CD8-positive, alpha-beta memory T cell (primary cell): ENCODE results near the gene TXLNB. TPM values are rescaled to one million over a fixed set of nuclear protein-coding genes. Genes with fewer than 3 reads are reported as not detected.

Source experiments
- CTCF ChIA-PET: fragments of 350-600 bp; sonication (Branson Sonifier 250); formaldehyde crosslinking; loops from one replicate; lab custom pipeline; 2021; ENCODE audit warnings: antibody characterized with exemption; lab: Charles Lee
- POLR2A ChIA-PET: fragments of 350-600 bp; sonication (Branson Sonifier 250); formaldehyde crosslinking; loops from one replicate; lab custom pipeline; 2021; ENCODE audit warnings: antibody characterized with exemption; lab: Charles Lee
- DNase-seq, 5 donors: peaks; one replicate each; pipeline versions ENCODE4 v3.0.0 to v3.0.0-alpha.2; 2020 to 2022; ENCODE audit warnings: mixed read lengths in 1 of 5
- H3K27ac ChIP-seq: one replicate; pipeline ENCODE4 v1.7.0; 2013; ENCODE audit warnings: low read depth, mild to moderate bottlenecking, low read length, moderate library complexity
- H3K27me3 ChIP-seq: 2 replicates; pipeline ENCODE4 v1.7.0; 2013; ENCODE audit warnings: low read length, mild to moderate bottlenecking; ENCODE audit not compliant: insufficient read depth, poor library complexity, severe bottlenecking
- H3K36me3 ChIP-seq: 2 replicates; pipeline ENCODE4 v1.7.0; 2013; ENCODE audit warnings: mild to moderate bottlenecking, low read length, moderate library complexity; ENCODE audit not compliant: insufficient read depth
- H3K4me1 ChIP-seq: 2 replicates; pipeline ENCODE4 v1.7.0; 2013; ENCODE audit warnings: mild to moderate bottlenecking, low read length, moderate library complexity; ENCODE audit not compliant: insufficient read depth
- H3K4me3 ChIP-seq: 2 replicates; pipeline ENCODE4 v1.7.0; 2013; ENCODE audit warnings: mild to moderate bottlenecking, low read length
- H3K9me3 ChIP-seq: 2 replicates; pipeline ENCODE4 v1.7.0; 2013; ENCODE audit warnings: mild to moderate bottlenecking, low read length
- H3K27ac Mint-ChIP-seq, 8 donors: one replicate each; pipeline ENCODE4 v1.8.0; 2020 to 2021; ENCODE audit warnings: mixed read lengths in 8 of 8, mild to moderate bottlenecking in 6 of 8, inconsistent platforms in 3 of 8, moderate library complexity in 3 of 8
- H3K27me3 Mint-ChIP-seq, 2 donors: one replicate each; pipeline ENCODE4 v1.8.0; 2020 to 2021; ENCODE audit warnings: mixed read lengths in 2 of 2, mild to moderate bottlenecking in 1 of 2, moderate library complexity in 1 of 2
- H3K36me3 Mint-ChIP-seq, 3 donors: one replicate each; pipeline ENCODE4 v1.8.0; 2020 to 2021; ENCODE audit warnings: mixed read lengths in 3 of 3, inconsistent platforms in 1 of 3, mild to moderate bottlenecking in 1 of 3
- H3K4me1 Mint-ChIP-seq, 3 donors: one replicate each; pipeline ENCODE4 v1.8.0; 2020 to 2021; ENCODE audit warnings: mixed read lengths in 3 of 3, inconsistent platforms in 1 of 3, mild to moderate bottlenecking in 1 of 3
- H3K4me3 Mint-ChIP-seq, 7 donors: one replicate each; pipeline ENCODE4 v1.8.0; 2020 to 2021; ENCODE audit warnings: mixed read lengths in 7 of 7, mild to moderate bottlenecking in 6 of 7, moderate library complexity in 4 of 7, inconsistent platforms in 2 of 7
- H3K9me3 Mint-ChIP-seq, 5 donors: one replicate each; pipeline ENCODE4 v1.8.0; 2020 to 2022; ENCODE audit warnings: mixed read lengths in 5 of 5, mild to moderate bottlenecking in 3 of 5, moderate library complexity in 2 of 5, inconsistent platforms in 1 of 5
- polyA plus RNA-seq: library from polyadenylated mRNA; unstranded; fragments of 300-500 nt; fragmentation: Illumina TruSeq; gene quantifications from one replicate; pipeline ENCODE4 v1.2.3, GENCODE V29; 2021
- total RNA-seq, 2 experiments: library from RNA; stranded (reverse); gene quantifications; one replicate each; pipeline ENCODE4 v1.2.3, GENCODE V29; 2021

Gene TXLNB
- total and polyA plus RNA-seq, 3 experiments from 2014 or later: 0.13 to 0.47 (median 0.35) TPM

DNA sequence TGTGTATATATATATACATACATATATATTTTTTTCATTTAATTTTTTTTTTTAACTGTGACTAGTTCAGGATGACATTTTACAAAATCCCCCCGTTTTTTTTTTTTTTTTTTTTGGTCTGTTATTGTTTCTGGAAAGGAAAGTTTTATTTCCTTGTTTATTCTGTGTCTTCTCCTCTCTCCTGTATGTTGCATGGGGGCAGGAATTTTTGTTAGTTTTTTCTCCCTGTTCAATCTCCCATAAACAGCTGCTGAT is 32.4 kb upstream of the TXLNB start:
- Mint-ChIP-seq H3K4me3 (peak overlapping the region; percentile 69 to 94 (median 88)), H3K27me3 (peaks cover 0 to 2% of the 10 kb centered on the region in 2 donors), H3K9me3 (no peaks in the 10 kb centered on the region), H3K4me1 (peaks cover 34 to 46% (median 44%) of the 10 kb centered on the region in 3 donors), H3K27ac (peak overlapping the region in 7 of 8 donors; percentile 95 to 99 (median 98)), H3K36me3 (peaks cover 0 to 6% (median 5%) of the 10 kb centered on the region in 3 donors)
- H3K36me3 ChIP-seq: no peaks in the 10 kb centered on the region
- ChIA-PET CTCF (interaction anchor here (0.7 to 2.3 kb wide), 11 partner anchors 12 to 271 kb away, joined by 3 to 10 read pairs (median 3); partner anchors contain the start of genes CITED2 and TXLNB), POLR2A (interaction anchor here (0.7 to 2.1 kb wide), 6 partner anchors 22 to 190 kb away, joined by 3 to 35 read pairs (median 6); partner anchors contain the start of genes CITED2 and TXLNB)
- peaks cover 32% of the 10 kb centered on the region for H3K4me1 ChIP-seq
- no peaks in the 10 kb centered on the region for H3K27me3 ChIP-seq
- H3K27ac ChIP-seq: peak overlapping the region; percentile 94
- no peaks in the 10 kb centered on the region for H3K9me3 ChIP-seq
- DNase-seq: no peak
- no peak overlapping the region for H3K4me3 ChIP-seq

DNA sequence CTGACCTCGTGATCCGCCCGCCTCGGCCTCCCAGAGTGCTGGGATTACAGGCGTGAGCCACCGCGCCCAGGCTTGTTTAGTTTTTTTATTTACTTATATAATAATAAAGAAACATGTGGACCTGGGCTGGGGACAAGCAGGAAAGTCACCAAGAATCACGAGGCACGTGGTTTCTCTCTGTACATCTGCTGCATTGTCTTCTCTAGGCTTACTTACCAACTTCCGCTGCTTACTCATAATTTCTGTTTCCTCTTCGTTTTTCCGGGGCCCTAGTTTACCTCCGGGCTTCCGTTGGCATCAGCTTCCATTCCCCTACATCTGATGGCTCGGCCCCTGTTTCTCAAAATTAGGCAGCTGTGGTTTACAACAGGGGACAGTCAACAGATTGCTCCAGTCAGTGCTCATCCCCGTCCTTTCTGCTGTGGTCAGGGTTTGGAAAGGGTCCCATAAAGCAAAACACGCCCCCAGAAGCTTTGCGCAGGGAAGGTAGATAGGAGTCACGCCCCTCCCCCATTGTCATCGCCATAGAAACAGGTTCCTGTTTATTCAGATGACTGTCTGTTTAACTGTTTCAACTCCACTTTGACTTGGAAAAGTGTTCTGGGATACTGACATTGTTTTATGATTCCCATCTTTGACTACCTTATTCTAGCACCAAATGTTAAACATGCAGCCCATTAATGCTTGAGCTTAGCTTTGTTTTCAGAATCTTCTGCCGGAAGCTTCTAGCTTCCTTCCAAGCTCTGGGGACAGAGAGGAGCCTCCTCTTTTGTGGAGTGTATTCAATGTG is 31.9 kb upstream of the TXLNB start:
- peak overlapping the region; percentile 86 for H3K4me3 ChIP-seq
- H3K4me1 ChIP-seq: peaks cover 32% of the 10 kb centered on the region
- H3K27ac Mint-ChIP-seq: peak overlapping the region; percentile 95 to 99 (median 98)
- H3K9me3 Mint-ChIP-seq: no peaks in the 10 kb centered on the region
- peaks cover 0 to 2% of the 10 kb centered on the region in 2 donors for H3K27me3 Mint-ChIP-seq
- ChIA-PET CTCF (interaction anchor here (0.7 to 2.3 kb wide), 11 partner anchors 13 to 272 kb away, joined by 3 to 10 read pairs (median 3); partner anchors contain the start of genes CITED2 and TXLNB), POLR2A (interaction anchor here (0.6 to 2.1 kb wide), 7 partner anchors 21 to 187 kb away, joined by 3 to 35 read pairs (median 5); partner anchors contain the start of genes CITED2 and TXLNB)
- H3K36me3 Mint-ChIP-seq: peaks cover 0 to 6% (median 5%) of the 10 kb centered on the region in 3 donors
- peak overlapping the region; percentile 94 for H3K27ac ChIP-seq
- DNase-seq: peak; percentile 63 to 90 (median 85)
- no peaks in the 10 kb centered on the region for H3K36me3 ChIP-seq
- no peaks in the 10 kb centered on the region for H3K27me3 ChIP-seq
- peak overlapping the region; percentile 69 to 94 (median 88) for H3K4me3 Mint-ChIP-seq
- H3K4me1 Mint-ChIP-seq: peaks cover 34 to 46% (median 44%) of the 10 kb centered on the region in 3 donors
- no peaks in the 10 kb centered on the region for H3K9me3 ChIP-seq

DNA sequence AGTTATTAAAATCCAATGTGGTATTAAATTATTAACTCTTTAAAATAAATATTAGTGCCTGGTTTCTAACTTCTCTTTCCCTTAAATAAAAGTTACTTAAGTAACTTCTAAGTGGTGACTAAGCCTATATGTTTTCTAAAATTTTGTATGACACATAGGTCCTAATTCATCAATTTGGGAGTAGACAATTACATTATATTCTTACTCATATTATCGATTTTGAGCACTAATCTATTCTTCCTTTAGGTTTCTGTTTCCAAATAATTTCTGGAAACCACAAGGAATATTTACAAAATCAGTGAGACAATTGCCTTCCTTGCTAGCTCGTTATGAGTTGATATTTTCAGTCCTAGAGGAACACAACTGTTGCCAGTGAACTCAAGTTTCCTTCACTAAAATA is 28.3 kb upstream of the TXLNB start:
- Mint-ChIP-seq H3K36me3 (peaks cover 0 to 9% (median 0%) of the 10 kb centered on the region in 3 donors), H3K27me3 (peaks cover 0 to 2% of the 10 kb centered on the region in 2 donors), H3K27ac (peak overlapping the region in 1 of 8 donors; percentile 55), H3K4me3 (no peak overlapping the region), H3K9me3 (peaks cover 0 to 4% (median 3%) of the 10 kb centered on the region in 5 donors), H3K4me1 (peaks cover 27 to 42% (median 39%) of the 10 kb centered on the region in 3 donors)
- Histone ChIP-seq H3K36me3 (no peaks in the 10 kb centered on the region), H3K27me3 (no peaks in the 10 kb centered on the region), H3K4me1 (peaks cover 24% of the 10 kb centered on the region), H3K27ac (no peak overlapping the region), H3K4me3 (no peak overlapping the region), H3K9me3 (no peaks in the 10 kb centered on the region)
- POLR2A ChIA-PET: no interaction called here
- no peak for DNase-seq
- CTCF ChIA-PET: no interaction called here

DNA sequence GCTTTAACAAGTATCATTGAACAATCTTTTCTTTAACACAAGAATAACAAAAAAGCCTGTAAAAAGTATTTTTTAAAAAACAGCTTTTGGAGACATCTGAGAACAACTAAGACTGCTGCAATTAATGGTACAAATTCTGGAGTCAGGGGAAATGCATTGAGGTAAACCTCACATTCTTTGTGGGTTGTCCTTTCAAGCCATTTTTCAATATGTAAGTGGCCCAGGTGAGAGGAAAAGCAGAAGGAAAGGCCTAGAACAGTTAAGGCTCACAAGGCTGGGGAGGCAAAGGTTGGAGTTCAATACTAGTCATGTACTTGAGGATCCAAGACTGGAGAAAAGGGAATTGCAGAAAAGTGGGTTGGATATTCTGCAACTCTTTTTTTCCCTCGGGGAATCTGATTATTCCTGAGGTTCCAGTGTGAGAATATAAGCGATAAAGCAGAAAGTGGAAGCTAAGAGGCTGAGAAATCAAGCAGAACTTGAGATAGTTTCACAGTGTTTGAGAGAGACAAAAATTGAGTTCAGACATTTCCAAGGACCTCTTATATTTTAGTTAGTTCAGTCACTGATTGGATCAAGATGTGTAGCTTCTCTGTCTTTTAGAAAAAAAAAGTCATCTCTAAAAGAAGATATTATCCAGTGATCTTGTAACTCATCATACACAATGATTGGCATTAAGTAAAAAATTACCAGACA is 25.0 kb upstream of the TXLNB start:
- Histone ChIP-seq H3K27ac (no peak overlapping the region), H3K9me3 (no peaks in the 10 kb centered on the region), H3K4me1 (no peaks in the 10 kb centered on the region), H3K36me3 (no peaks in the 10 kb centered on the region), H3K4me3 (no peak overlapping the region), H3K27me3 (no peaks in the 10 kb centered on the region)
- DNase-seq: no peak
- H3K4me1 Mint-ChIP-seq: peaks cover 6 to 20% (median 12%) of the 10 kb centered on the region in 3 donors
- ChIA-PET POLR2A (no interaction called here), CTCF (no interaction called here)
- H3K27ac Mint-ChIP-seq: peak overlapping the region in 1 of 8 donors; percentile 64
- H3K4me3 Mint-ChIP-seq: no peak overlapping the region
- H3K27me3 Mint-ChIP-seq: peaks cover 0 to 2% of the 10 kb centered on the region in 2 donors
- H3K36me3 Mint-ChIP-seq: peaks cover 0 to 4% (median 0%) of the 10 kb centered on the region in 3 donors
- peaks cover 0 to 4% (median 3%) of the 10 kb centered on the region in 5 donors for H3K9me3 Mint-ChIP-seq

DNA sequence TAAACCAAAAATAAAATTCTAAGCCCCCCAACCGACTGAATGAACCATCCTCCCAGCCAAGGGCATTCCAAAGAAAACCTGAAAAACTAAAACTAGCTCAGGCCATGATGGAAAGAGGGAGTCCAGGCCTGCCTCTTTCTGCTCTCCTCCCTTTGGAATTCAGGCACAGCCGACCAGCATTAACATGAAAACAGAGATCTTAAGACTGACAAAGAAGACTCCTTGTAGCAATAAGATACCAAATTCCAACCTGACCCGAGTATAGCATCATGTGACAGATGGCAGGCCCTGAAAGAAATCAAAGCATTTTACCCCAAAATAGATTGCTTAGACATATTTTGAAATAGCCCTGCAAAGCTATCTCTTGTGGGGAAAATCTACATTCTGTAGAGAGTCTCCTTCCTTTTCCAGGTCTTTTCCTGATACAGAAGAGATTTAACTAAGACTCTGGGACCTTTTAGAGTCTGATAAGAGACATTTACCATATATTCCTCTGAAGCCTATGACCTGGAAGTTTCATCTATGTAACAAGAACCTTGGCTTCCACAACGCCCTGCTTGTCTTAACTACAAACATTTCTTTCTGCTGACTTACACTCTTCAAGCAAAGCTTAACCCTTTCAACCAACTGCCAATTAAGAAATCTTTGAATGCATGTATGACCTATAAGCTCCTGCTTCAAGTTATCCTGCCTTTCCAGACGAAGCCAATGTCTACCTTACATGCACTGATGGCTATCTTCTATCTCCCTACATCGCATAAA is 22.2 kb upstream of the TXLNB start:
- Mint-ChIP-seq H3K4me1 (peaks cover 9 to 26% (median 18%) of the 10 kb centered on the region in 3 donors), H3K27ac (peak overlapping the region in 2 of 8 donors; percentile 54 to 57), H3K4me3 (no peak overlapping the region), H3K27me3 (peaks cover 0 to 2% of the 10 kb centered on the region in 2 donors), H3K36me3 (peaks cover 0 to 9% (median 0%) of the 10 kb centered on the region in 3 donors), H3K9me3 (peaks cover 0 to 4% (median 3%) of the 10 kb centered on the region in 5 donors)
- no peaks in the 10 kb centered on the region for H3K9me3 ChIP-seq
- POLR2A ChIA-PET: no interaction called here
- CTCF ChIA-PET: interaction anchor here (0.9 to 3.7 kb wide), 2 partner anchors 12 to 22 kb away, joined by 3 to 15 read pairs; partner anchors contain the start of gene TXLNB
- no peaks in the 10 kb centered on the region for H3K27me3 ChIP-seq
- H3K4me1 ChIP-seq: no peaks in the 10 kb centered on the region
- H3K4me3 ChIP-seq: no peak overlapping the region
- H3K27ac ChIP-seq: no peak overlapping the region
- no peaks in the 10 kb centered on the region for H3K36me3 ChIP-seq
- no peak for DNase-seq

DNA sequence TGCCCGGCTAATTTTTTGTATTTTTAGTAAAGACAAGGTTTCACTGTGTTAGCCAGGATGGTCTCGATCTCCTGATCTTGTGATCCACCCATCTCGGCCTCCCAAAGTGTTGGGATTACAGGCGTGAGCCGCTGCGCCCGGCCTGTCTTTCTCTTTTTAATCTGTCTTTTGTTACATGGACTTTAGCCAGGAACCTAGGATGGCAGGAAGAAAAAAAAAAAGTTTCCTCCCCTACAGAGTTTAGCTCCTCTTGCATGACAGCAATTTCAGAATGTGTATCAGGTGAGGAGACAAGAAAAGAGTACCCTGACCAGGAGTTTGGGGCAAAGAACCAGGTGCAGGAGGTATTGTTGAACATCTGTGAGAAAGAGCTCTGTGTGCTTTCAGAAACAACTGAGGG is 21.4 kb upstream of the TXLNB start:
- H3K4me3 ChIP-seq: no peak overlapping the region
- H3K27me3 ChIP-seq: no peaks in the 10 kb centered on the region
- H3K27me3 Mint-ChIP-seq: peaks cover 0 to 2% of the 10 kb centered on the region in 2 donors
- peaks cover 0 to 4% (median under 1%) of the 10 kb centered on the region in 5 donors for H3K9me3 Mint-ChIP-seq
- H3K4me1 ChIP-seq: no peaks in the 10 kb centered on the region
- DNase-seq: no peak
- peaks cover 8 to 23% (median 18%) of the 10 kb centered on the region in 3 donors for H3K4me1 Mint-ChIP-seq
- CTCF ChIA-PET: interaction anchor here (0.9 to 3.7 kb wide), 2 partner anchors 11 to 22 kb away, joined by 3 to 15 read pairs; partner anchors contain the start of gene TXLNB
- H3K36me3 Mint-ChIP-seq: peaks cover 0 to 9% (median 1%) of the 10 kb centered on the region in 3 donors
- H3K9me3 ChIP-seq: no peaks in the 10 kb centered on the region
- POLR2A ChIA-PET: no interaction called here
- no peak overlapping the region for H3K27ac Mint-ChIP-seq
- H3K36me3 ChIP-seq: no peaks in the 10 kb centered on the region
- no peak overlapping the region for H3K27ac ChIP-seq
- no peak overlapping the region for H3K4me3 Mint-ChIP-seq

DNA sequence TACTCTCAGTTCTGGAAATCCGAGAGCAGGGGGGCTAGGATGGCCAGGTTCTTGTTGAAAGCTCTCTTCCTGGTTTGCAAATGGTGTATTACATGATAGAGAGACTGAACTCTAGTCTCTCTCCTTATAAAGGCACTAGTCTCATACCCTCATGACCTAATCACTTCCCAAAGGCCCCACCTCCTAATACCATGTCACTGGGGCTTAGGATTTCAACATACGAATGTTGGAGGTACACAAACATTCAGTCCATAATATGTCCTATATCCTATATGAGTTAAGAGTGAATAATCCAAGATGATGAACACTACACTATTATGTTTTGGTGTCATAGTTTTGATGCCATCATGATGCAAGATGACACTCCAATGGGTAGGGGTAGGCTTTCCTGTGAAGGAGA is 20.0 kb upstream of the TXLNB start:
- Mint-ChIP-seq H3K27me3 (peaks cover 0 to 2% of the 10 kb centered on the region in 2 donors), H3K4me3 (no peak overlapping the region), H3K27ac (no peak overlapping the region), H3K4me1 (peaks cover 8 to 21% (median 17%) of the 10 kb centered on the region in 3 donors), H3K9me3 (peaks cover 0 to 2% (median 0%) of the 10 kb centered on the region in 5 donors), H3K36me3 (peaks cover 0 to 8% (median 1%) of the 10 kb centered on the region in 3 donors)
- Histone ChIP-seq H3K4me1 (no peaks in the 10 kb centered on the region), H3K27ac (no peak overlapping the region), H3K36me3 (no peaks in the 10 kb centered on the region), H3K4me3 (no peak overlapping the region), H3K27me3 (no peaks in the 10 kb centered on the region), H3K9me3 (no peaks in the 10 kb centered on the region)
- CTCF ChIA-PET: interaction anchor here (3.7 kb wide), 1 partner anchor 20 kb away, joined by 15 read pairs; the partner anchor contains the start of gene TXLNB
- DNase-seq: no peak
- POLR2A ChIA-PET: no interaction called here
